HG02840 (cell line): ENCODE measurements around the gene FAM9C.
"Not testable (repeated sequence)": the region's sequence is repeated elsewhere in the genome, so short reads cannot be mapped to it uniquely, and the experiment has no call there.

Source experiments
- ATAC-seq: cut with Tn5 transposase; IDR thresholded peaks from one replicate; pipeline ENCODE4 v1.9.1; 2021; ENCODE audit warnings: mild to moderate bottlenecking, moderate library complexity, moderate number of reproducible peaks; ENCODE audit not compliant: unreplicated experiment, low FRiP score

Gene FAM9C

GRCh38 chrX:13044441-13044840, at the start of gene FAM9C:
TSS of gene FAM9C (minus strand) at chrX:13044620. CDS start at chrX:13043789, 831 bp downstream.
- ATAC-seq, result no peak

DNA sequence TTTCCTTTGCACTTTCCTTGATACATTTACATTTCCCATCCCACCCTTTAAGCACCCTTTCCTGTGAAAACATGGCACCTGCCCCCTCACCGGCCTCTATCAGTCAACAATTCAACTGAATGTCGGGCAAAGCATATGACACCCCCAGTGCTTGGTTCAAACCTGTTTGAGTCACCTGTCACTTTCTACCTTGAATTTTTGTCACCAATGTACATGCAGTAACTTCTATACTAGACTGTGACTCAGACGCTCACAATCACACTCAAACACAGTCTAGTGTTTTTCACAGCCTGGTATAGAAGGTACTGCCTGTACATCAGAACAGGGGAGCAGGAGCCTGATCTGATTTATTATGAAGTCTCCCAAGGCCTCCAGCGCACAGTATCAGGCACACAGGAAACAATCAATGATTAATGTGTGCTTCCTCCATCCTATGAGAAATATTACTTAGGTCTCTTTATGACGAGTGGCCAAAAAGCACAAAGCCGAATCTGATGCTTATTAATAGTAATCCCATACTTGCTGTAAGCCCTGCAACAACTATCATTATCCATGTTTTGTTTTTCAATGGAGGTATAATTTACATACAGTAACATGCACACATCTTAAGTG, 49.2 kb upstream of the FAM9C start:
- no peak for ATAC-seq

- ATAC-seq, result peak; percentile 55
Measured at GRCh38 chrX:13092455-13092941, 48.1 kb upstream of the FAM9C start.

DNA sequence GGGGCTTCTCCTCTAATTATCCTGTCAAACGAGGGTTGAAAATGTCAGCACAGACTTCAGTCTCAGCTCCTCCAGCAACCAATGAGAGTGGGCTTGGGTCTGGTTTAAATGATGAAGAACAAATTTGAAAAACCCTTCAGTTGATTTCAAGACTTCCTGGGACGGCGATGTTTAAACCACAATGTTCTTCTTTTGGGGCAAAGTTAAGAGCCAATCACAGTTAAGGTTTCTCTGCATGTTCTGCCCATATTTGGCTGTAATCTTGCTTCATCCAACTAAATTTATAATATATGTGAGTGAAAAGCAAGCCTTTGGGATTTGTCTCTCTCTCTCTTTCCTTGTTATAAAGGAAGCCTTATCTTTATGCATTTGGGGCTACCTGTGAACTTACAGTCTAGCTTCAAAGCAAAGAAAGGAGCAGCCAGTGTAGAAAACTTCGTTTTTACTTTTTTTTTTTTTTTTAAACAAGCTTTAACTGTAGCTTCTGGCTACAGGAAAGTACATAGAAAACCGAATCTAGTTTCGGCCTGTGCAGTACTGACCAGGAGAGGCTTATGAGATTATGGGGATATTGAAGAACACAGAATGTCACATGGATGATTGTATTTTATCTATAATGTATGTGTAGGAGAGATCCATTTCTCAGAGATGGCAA, 46.8 kb upstream of the FAM9C start:
- no peak for ATAC-seq

- no peak for ATAC-seq
Measured at GRCh38 chrX:13090339-13091110, 46.1 kb upstream of the FAM9C start.

DNA sequence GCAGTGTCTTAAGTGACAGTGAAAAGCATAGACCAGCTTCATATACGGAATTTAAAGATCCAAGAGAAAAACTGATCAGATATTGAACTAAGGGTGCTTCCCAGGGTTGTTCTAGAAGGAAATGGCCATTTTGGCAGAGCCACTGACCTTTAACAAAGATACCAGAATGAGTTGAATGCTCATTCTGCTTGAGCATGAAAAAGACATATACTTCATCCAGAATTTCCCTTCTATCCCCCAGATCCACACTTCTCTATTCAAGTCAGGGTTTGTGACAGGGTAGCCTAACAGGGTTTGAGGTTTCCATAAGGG, 45.6 kb upstream of the FAM9C start:
- no peak for ATAC-seq

GRCh38 chrX:13088156-13088487, 43.7 kb upstream of the FAM9C start:
- ATAC-seq, result peak; percentile 1

GRCh38 chrX:13087322-13088155, 43.1 kb upstream of the FAM9C start:
- ATAC-seq, result peak; percentile 75

- ATAC-seq, result not testable (repeated sequence)
Measured at GRCh38 chrX:13086793-13087321, 42.4 kb upstream of the FAM9C start.

- ATAC-seq, result no peak
Measured at GRCh38 chrX:13086076-13086475, 41.7 kb upstream of the FAM9C start.

DNA sequence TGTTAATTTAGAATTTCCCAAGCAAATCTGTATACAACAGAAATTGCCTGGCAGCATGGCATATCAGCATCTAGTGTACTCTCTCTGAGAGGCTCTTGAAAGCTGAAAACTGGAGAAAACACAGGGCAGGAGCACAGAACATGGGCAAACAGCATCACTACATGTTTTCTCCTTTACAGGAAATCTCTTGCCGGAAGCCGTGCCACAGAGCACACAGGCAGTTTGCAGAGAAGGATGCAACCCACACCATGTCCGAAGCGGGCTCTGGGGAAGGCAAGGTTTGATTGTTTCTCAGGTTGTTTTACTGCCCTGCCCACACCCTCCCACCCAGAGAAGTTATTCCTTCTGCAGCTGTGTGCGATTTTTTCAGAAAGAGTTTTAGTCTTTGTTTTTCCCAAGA, 41.1 kb upstream of the FAM9C start:
- no peak for ATAC-seq

GRCh38 chrX:13084611-13085010, 40.2 kb upstream of the FAM9C start:
- ATAC-seq, result no peak

GRCh38 chrX:13083755-13084326, 39.4 kb upstream of the FAM9C start:
- ATAC-seq, result not testable (repeated sequence)

DNA sequence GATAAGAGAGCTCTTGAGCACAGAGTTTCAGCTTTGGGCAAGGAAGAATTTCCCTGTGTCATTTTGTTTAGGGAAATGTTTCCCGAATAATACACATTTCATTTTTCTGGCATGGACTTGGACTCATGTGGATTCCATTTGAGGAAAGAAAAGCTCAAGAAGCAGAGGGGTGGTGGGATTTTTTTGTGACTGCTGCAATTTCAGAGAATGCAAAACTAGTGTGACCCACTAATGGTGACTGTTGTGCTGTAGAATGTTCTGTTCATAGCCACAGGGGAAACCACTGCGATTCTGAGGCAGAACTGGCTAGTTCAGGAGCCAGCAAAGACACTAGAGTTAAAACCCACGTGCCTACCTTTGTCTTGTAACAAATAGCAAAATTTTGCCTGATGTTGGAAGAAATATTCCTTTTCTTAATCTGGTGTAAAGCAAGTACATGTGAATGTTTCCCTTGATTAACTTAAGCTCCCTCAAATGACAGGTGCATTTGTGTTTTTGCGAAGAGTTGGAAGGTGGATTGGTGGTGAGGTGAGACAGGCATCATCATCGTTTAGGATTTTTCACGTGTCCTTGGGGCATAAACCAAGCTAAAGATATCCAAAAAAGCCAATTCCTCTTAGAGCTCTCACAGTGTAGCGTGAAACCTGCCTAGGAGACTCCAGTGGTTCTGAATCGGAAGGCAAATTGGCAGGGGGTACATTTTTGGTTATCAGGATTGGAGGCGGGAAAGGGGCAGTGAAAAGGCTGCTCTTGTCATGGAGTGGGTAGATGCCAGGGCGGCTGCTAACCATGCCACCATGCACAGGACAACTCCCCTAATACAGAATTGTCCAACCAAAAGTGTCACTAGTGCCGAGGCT, 38.0 kb upstream of the FAM9C start:
- ATAC-seq, result no peak

GRCh38 chrX:13081395-13082205, 37.2 kb upstream of the FAM9C start:
- ATAC-seq, result no peak

DNA sequence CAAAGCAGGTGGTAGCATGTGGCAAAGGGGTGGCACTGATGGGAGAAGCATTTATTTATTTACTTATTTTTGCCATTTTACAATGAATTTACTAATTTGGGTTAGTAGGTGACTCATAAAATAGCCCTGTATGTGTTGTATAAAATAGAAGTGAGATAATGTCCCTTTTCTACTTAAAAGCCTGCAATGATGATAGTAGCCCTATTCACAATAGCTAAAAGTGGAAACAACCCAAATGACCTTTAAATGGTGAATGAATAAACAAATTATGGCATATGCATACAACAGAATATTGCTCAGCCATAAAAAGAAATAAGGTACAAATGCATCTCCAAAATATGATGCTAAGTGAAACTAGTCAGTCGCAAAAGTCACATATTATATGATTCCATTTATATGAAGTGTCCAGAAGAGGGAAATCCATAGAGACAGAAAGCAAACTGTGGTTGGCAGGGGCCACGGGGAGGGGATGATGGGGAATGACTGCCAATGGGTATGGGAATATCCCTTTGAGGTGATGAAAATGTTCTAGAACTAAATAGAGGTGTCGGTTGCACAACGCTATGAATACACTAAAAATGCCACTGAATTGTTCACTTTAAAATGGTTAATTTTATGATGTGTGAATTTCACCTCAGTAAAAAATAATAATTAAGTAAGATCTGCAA, 35.8 kb upstream of the FAM9C start:
- no peak for ATAC-seq

DNA sequence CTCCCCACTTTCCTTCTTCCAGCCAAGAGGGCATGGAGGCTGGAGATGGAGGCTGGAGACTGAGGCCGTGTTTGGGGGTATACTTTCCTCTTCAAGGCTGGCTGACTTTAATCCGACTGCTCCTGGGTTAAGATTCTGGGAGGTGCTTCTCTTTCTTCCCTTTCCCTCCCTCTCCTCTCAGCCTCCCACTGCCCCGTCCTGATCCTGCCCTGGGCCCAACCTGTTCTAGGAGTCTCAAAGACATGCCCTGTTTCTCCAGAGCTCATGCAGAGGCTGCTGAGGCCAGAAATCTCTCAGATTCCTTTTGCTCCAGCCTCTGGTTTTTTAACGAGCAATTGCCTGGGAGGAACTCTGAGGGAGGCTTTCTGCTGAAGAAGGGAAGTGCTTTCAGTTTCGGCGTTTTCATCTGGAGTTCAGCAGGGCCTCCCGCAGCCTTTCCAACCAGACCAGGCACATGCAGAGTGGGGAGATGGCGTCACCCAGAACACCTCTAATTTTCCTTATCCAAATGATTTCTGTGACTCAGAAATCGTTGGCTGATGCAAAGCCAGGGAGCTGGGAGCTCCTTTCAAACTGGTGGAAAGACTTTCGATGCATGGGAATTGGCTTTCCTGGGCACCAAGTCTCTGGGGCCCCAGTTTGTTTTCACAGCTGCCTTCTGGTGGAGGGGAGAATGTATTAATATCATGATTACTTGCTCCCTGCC, 34.5 kb upstream of the FAM9C start:
- ATAC-seq, result no peak
